Measurements from ENCODE around the gene TFB1M. TPM values are rescaled to one million over a fixed set of nuclear protein-coding genes. Genes with fewer than 3 reads are reported as not detected.

TFB1M gene
- total and polyA plus RNA-seq, 7 experiments from 2014 or later: 15.8 to 45.4 (median 27.1) TPM

DNA sequence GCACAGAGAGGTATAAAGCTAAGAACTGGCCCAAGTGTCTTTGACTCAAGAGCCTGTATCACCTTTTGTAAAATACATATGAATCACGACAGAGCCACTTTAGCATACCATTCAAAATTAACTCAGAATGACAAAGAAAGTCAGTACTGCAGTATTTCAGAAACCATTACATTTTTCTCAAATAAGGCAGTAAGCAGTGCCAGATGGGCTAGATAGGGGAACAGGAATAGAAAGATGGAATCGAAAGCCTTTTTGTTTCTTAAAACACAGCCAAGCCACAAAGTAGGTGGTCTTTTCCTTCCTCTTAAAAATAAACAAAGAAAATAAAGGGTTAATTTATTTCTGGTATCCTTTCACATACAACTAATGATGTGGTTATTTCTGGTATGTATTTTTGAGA is 40.2 kb downstream of the TFB1M start:
- Histone ChIP-seq H3K9me3 (ENCODE audit: control insufficient read depth in 2 of 3, low read length in 3 of 3) (no peaks in the 10 kb centered on the region), H3K27me3 (ENCODE audit: control insufficient read depth in 2 of 2, insufficient read depth in 2 of 2, low read length in 2 of 2) (no peaks in the 10 kb centered on the region), H3K36me3 (ENCODE audit: control insufficient read depth in 2 of 3, insufficient read depth in 3 of 3, low read length in 3 of 3) (peaks cover 0 to 28% (median 4%) of the 10 kb centered on the region in 3 experiments), H3K4me3 (ENCODE audit: low read length) (no peak overlapping the region), H3K4me1 (ENCODE audit: control insufficient read depth in 2 of 2, insufficient read depth in 2 of 2, low read length in 2 of 2) (no peaks in the 10 kb centered on the region), H3K27ac (ENCODE audit: low read depth, low read length) (no peak overlapping the region)
- no peaks in the 10 kb centered on the region for H3K9me3 Mint-ChIP-seq
- H3K27me3 Mint-ChIP-seq: no peaks in the 10 kb centered on the region
- H3K4me3 Mint-ChIP-seq: no peak overlapping the region
- H3K4me1 Mint-ChIP-seq: peaks cover 7 to 55% (median 18%) of the 10 kb centered on the region in 7 donors
- intact Hi-C loops (cut with micrococcal nuclease): loop anchor here in 1 of 2 donors (10.0 kb wide), 1 partner anchor 349 kb away; no protein-coding TSS in a partner anchor
- no peak overlapping the region for H3K27ac Mint-ChIP-seq
- ATAC-seq (no peak), DNase-seq (no peak)
- H3K36me3 Mint-ChIP-seq: peaks cover 3 to 38% (median 23%) of the 10 kb centered on the region in 5 donors
- ChIA-PET CTCF (no interaction called here), POLR2A (no interaction called here)

DNA sequence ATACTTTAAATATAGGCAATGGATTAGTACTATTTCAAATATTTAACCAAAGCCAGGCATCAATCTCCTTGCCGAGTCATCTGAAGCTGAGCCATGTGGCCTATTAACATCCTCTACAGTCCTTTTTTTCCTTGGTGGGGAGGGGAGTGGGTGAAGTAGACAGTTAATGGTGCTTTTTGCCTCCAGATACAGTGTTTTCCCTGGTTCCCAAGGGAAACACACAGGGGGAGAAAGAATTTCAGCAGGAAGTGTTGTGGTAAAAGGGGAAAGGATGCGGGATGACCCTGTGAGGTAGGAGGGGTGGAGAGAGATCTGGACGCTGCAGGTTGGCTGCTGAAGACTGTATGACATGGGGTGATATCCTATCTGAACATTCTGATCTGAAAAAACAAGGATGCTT is 40.9 kb downstream of the TFB1M start:
- H3K27me3 Mint-ChIP-seq: no peaks in the 10 kb centered on the region
- H3K36me3 ChIP-seq (ENCODE audit: control insufficient read depth in 2 of 3, insufficient read depth in 3 of 3, low read length in 3 of 3): peaks cover 0 to 28% (median 2%) of the 10 kb centered on the region in 3 experiments
- no peaks in the 10 kb centered on the region for H3K27me3 ChIP-seq (ENCODE audit: control insufficient read depth in 2 of 2, insufficient read depth in 2 of 2, low read length in 2 of 2)
- ChIA-PET CTCF (no interaction called here), POLR2A (no interaction called here)
- no peak for ATAC-seq
- H3K4me1 ChIP-seq (ENCODE audit: control insufficient read depth in 2 of 2, insufficient read depth in 2 of 2, low read length in 2 of 2): peaks cover 0 to under 1% of the 10 kb centered on the region in 2 donors
- peak overlapping the region in 3 of 9 donors; percentile 46 to 62 (median 54) for H3K27ac Mint-ChIP-seq
- H3K4me3 ChIP-seq (ENCODE audit: low read length): no peak overlapping the region
- DNase-seq: no peak
- H3K4me1 Mint-ChIP-seq: peaks cover 7 to 50% (median 18%) of the 10 kb centered on the region in 7 donors
- H3K4me3 Mint-ChIP-seq: no peak overlapping the region
- H3K27ac ChIP-seq (ENCODE audit: low read depth, low read length): no peak overlapping the region
- intact Hi-C loops (cut with micrococcal nuclease): loop anchor here in 1 of 2 donors (10.0 kb wide), 1 partner anchor 349 kb away; no protein-coding TSS in a partner anchor
- peaks cover 3 to 32% (median 16%) of the 10 kb centered on the region in 5 donors for H3K36me3 Mint-ChIP-seq
- no peaks in the 10 kb centered on the region for H3K9me3 Mint-ChIP-seq
- H3K9me3 ChIP-seq (ENCODE audit: control insufficient read depth in 2 of 3, low read length in 3 of 3): no peaks in the 10 kb centered on the region

DNA sequence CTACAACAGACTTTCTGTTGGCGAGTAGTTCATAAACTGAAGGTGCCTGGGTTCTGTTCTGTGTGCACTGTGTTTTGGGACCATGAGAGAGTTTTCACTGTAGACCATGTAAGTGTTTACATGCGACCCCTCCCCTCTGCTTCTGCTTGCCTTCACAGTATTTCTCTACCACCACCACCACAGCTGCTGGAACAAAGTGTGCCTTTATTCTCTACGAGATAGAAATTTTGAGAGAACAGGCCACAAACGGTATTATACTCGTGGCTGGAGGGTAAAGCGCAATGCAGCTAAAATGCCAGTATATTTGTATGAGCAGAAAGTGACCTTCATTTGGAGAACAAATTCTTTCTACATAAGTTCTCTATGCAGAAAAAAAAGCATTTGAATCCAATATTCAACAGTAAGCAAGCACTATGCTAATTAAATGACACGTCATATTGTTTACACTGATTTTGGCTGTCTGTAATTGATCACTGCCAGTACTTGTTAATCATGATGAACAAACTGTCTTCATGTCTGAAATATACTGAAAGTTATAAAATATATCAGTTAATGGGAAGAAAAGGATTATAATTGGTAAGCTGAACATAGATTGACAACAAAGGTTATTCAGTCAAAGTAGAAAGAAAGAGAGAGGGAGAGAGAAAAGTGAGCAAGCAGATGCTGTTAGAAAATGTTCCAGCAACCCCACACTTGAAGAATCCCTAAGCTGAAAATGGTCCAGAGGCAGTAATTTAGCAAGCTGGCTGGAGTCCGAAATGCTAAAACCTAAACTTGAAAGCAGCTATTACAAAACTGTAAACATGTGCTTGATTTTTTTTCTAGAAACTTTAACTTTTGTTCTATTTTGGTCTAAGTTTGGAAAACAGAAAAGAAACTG is 41.7 kb downstream of the TFB1M start:
- Mint-ChIP-seq H3K9me3 (no peaks in the 10 kb centered on the region), H3K36me3 (peaks cover 6 to 34% (median 16%) of the 10 kb centered on the region in 5 donors), H3K27ac (peak overlapping the region in 1 of 9 donors; percentile 17), H3K4me1 (peaks cover 12 to 52% (median 17%) of the 10 kb centered on the region in 7 donors), H3K27me3 (no peaks in the 10 kb centered on the region), H3K4me3 (no peak overlapping the region)
- no peaks in the 10 kb centered on the region for H3K9me3 ChIP-seq (ENCODE audit: control insufficient read depth in 2 of 3, low read length in 3 of 3)
- intact Hi-C loops (cut with micrococcal nuclease): loop anchor here in 1 of 2 donors (10.0 kb wide), 1 partner anchor 348 kb away; no protein-coding TSS in a partner anchor
- H3K36me3 ChIP-seq (ENCODE audit: control insufficient read depth in 2 of 3, insufficient read depth in 3 of 3, low read length in 3 of 3): peaks cover 0 to 28% (median 0%) of the 10 kb centered on the region in 3 experiments
- no peak overlapping the region for H3K27ac ChIP-seq (ENCODE audit: low read depth, low read length)
- DNase-seq (no peak), ATAC-seq (no peak)
- no peaks in the 10 kb centered on the region for H3K27me3 ChIP-seq (ENCODE audit: control insufficient read depth in 2 of 2, insufficient read depth in 2 of 2, low read length in 2 of 2)
- no peak overlapping the region for H3K4me3 ChIP-seq (ENCODE audit: low read length)
- peaks cover 0 to 4% of the 10 kb centered on the region in 2 donors for H3K4me1 ChIP-seq (ENCODE audit: control insufficient read depth in 2 of 2, insufficient read depth in 2 of 2, low read length in 2 of 2)
- CTCF ChIA-PET: no interaction called here
- POLR2A ChIA-PET: no interaction called here

DNA sequence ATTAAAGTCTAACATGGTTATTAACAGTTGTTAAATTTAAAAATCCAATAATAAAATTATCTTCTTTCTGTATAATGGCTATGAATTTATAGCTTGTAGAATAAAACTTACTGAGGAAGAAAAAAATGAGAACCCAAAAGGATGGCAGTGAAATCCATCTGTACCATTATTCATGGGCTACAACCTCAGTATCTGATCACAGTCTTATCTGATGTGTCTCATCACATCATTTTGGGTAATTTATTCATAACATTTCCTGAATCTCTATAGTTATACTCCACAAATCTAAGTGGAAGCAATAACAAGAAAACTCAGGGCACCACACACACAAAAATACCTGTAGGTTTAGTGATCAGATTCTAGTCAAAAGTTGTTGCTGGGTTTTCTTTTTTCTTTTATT is 43.1 kb downstream of the TFB1M start:
- Mint-ChIP-seq H3K4me1 (peaks cover 9 to 40% (median 14%) of the 10 kb centered on the region in 7 donors), H3K36me3 (peaks cover 7 to 34% (median 17%) of the 10 kb centered on the region in 5 donors), H3K4me3 (no peak overlapping the region), H3K27ac (no peak overlapping the region), H3K9me3 (no peaks in the 10 kb centered on the region), H3K27me3 (no peaks in the 10 kb centered on the region)
- ATAC-seq (no peak), DNase-seq (no peak)
- intact Hi-C loops (cut with micrococcal nuclease): loop anchor here in 1 of 2 donors (10.0 kb wide), 1 partner anchor 346 kb away; no protein-coding TSS in a partner anchor
- H3K36me3 ChIP-seq (ENCODE audit: control insufficient read depth in 2 of 3, insufficient read depth in 3 of 3, low read length in 3 of 3): peaks cover 0 to 33% (median 0%) of the 10 kb centered on the region in 3 experiments
- H3K4me3 ChIP-seq (ENCODE audit: low read length): no peak overlapping the region
- peaks cover 0 to 4% of the 10 kb centered on the region in 2 donors for H3K4me1 ChIP-seq (ENCODE audit: control insufficient read depth in 2 of 2, insufficient read depth in 2 of 2, low read length in 2 of 2)
- POLR2A ChIA-PET: no interaction called here
- no peak overlapping the region for H3K27ac ChIP-seq (ENCODE audit: low read depth, low read length)
- CTCF ChIA-PET: no interaction called here
- H3K9me3 ChIP-seq (ENCODE audit: control insufficient read depth in 2 of 3, low read length in 3 of 3): no peaks in the 10 kb centered on the region
- no peaks in the 10 kb centered on the region for H3K27me3 ChIP-seq (ENCODE audit: control insufficient read depth in 2 of 2, insufficient read depth in 2 of 2, low read length in 2 of 2)

DNA sequence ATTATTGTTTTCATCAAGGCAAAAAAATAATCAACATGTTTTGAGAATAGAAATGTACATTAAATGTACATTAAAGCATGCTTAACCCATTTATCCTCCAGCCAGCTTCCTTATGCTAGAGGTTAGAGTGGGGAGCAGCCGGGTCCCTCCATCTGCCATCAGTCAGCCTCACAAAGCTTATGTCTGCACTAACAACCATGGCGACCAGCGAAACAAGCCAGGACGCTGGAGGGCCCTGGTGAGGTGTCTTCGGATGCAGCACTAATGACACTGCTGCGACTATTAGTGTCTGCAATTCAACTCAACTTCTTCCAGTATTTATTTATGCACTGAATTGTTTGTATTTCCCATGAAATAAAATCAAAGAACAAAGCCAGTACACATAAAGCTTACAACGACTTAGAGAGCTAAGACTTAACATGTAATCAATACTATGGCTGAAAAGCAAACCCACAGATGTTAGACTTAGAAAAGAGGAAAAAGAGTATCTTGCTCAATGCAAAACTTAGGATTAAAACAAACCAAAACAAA is 43.7 kb downstream of the TFB1M start:
- DNase-seq: no peak
- no peak overlapping the region for H3K4me3 ChIP-seq (ENCODE audit: low read length)
- H3K27ac ChIP-seq (ENCODE audit: low read depth, low read length): no peak overlapping the region
- peaks cover 0 to 28% (median 0%) of the 10 kb centered on the region in 3 experiments for H3K36me3 ChIP-seq (ENCODE audit: control insufficient read depth in 2 of 3, insufficient read depth in 3 of 3, low read length in 3 of 3)
- H3K9me3 ChIP-seq (ENCODE audit: control insufficient read depth in 2 of 3, low read length in 3 of 3): no peaks in the 10 kb centered on the region
- Mint-ChIP-seq H3K36me3 (peaks cover 7 to 33% (median 14%) of the 10 kb centered on the region in 5 donors), H3K27me3 (no peaks in the 10 kb centered on the region), H3K4me1 (peaks cover 9 to 35% (median 14%) of the 10 kb centered on the region in 7 donors), H3K4me3 (no peak overlapping the region), H3K9me3 (no peaks in the 10 kb centered on the region), H3K27ac (peak overlapping the region in 1 of 9 donors; percentile 3)
- no peak for ATAC-seq
- ChIA-PET CTCF (no interaction called here), POLR2A (no interaction called here)
- no peaks in the 10 kb centered on the region for H3K27me3 ChIP-seq (ENCODE audit: control insufficient read depth in 2 of 2, insufficient read depth in 2 of 2, low read length in 2 of 2)
- peaks cover 0 to 4% of the 10 kb centered on the region in 2 donors for H3K4me1 ChIP-seq (ENCODE audit: control insufficient read depth in 2 of 2, insufficient read depth in 2 of 2, low read length in 2 of 2)
- intact Hi-C loops (cut with micrococcal nuclease): loop anchor here in 1 of 2 donors (10.0 kb wide), 1 partner anchor 346 kb away; no protein-coding TSS in a partner anchor

DNA sequence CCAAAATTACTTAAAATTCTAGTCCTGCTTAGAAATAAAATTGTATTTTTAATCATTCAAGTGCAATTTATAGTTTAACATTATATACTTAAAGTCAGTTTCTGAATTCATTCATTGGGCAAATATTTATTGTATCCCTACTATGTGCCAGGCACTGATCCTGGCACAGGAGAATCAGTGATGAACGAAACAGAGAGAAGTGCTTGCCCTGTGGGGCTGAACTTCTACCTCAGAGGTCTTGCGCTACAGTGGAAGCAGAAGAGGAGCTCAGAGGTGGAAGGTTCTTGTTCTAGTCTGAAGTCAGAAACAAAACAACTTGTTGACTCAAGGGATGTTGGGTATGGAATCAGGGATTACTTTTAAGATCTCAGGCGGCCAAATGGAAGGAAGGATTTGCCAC is 44.5 kb downstream of the TFB1M start:
- Mint-ChIP-seq H3K4me3 (no peak overlapping the region), H3K9me3 (no peaks in the 10 kb centered on the region), H3K36me3 (peaks cover 7 to 35% (median 12%) of the 10 kb centered on the region in 5 donors), H3K4me1 (peaks cover 9 to 34% (median 14%) of the 10 kb centered on the region in 7 donors), H3K27ac (peak overlapping the region in 2 of 9 donors; percentile 3), H3K27me3 (no peaks in the 10 kb centered on the region)
- Histone ChIP-seq H3K27ac (ENCODE audit: low read depth, low read length) (no peak overlapping the region), H3K36me3 (ENCODE audit: control insufficient read depth in 2 of 3, insufficient read depth in 3 of 3, low read length in 3 of 3) (peaks cover 0 to 29% (median 0%) of the 10 kb centered on the region in 3 experiments), H3K4me3 (ENCODE audit: low read length) (no peak overlapping the region), H3K4me1 (ENCODE audit: control insufficient read depth in 2 of 2, insufficient read depth in 2 of 2, low read length in 2 of 2) (peaks cover 0 to 4% of the 10 kb centered on the region in 2 donors), H3K27me3 (ENCODE audit: control insufficient read depth in 2 of 2, insufficient read depth in 2 of 2, low read length in 2 of 2) (no peaks in the 10 kb centered on the region), H3K9me3 (ENCODE audit: control insufficient read depth in 2 of 3, low read length in 3 of 3) (no peaks in the 10 kb centered on the region)
- ATAC-seq (no peak), DNase-seq (no peak)
- intact Hi-C loops (cut with micrococcal nuclease): loop anchor here (2.0 to 10.0 kb wide), 3 partner anchors 92 to 345 kb away; no protein-coding TSS in a partner anchor
- POLR2A ChIA-PET: no interaction called here
- CTCF ChIA-PET: interaction anchor here (1.4 kb wide), 1 partner anchor 12 kb away, joined by 3 read pairs; no protein-coding TSS in a partner anchor
